Measurements from ENCODE around the gene GRB14.

- TF ChIP-seq, protein P1, sequence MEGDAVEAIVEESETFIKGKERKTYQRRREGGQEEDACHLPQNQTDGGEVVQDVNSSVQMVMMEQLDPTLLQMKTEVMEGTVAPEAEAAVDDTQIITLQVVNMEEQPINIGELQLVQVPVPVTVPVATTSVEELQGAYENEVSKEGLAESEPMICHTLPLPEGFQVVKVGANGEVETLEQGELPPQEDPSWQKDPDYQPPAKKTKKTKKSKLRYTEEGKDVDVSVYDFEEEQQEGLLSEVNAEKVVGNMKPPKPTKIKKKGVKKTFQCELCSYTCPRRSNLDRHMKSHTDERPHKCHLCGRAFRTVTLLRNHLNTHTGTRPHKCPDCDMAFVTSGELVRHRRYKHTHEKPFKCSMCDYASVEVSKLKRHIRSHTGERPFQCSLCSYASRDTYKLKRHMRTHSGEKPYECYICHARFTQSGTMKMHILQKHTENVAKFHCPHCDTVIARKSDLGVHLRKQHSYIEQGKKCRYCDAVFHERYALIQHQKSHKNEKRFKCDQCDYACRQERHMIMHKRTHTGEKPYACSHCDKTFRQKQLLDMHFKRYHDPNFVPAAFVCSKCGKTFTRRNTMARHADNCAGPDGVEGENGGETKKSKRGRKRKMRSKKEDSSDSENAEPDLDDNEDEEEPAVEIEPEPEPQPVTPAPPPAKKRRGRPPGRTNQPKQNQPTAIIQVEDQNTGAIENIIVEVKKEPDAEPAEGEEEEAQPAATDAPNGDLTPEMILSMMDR (IDR thresholded peaks at IDR 0.05; ENCODE audit: low read length), result no peak
- no peak for TF ChIP-seq EZH2 (optimal IDR thresholded peaks at IDR 0.05; ENCODE audit: low read depth, low read length)
These were observed 59.3 kb downstream of the GRB14 start for GRCh38 chr2:164561991-164562390.

Data from MM.1S (cell line).